AG09309 (cell line): ENCODE results near the gene COQ10A.

Experiments
- DNase-seq: peaks from one replicate; pipeline ENCODE4 v3.0.0-alpha.2; 2010; ENCODE audit warnings: low read depth
- H3K4me3 ChIP-seq: 2 replicates; pipeline ENCODE4 v1.5.1; 2011; ENCODE audit warnings: mild to moderate bottlenecking, low read depth, low read length, moderate library complexity; ENCODE audit not compliant: control insufficient read depth
- TF ChIP-seq, protein P1 (sequence below): IDR thresholded peaks from 2 replicates; pipeline ENCODE4 v1.5.1; 2011; ENCODE audit warnings: mild to moderate bottlenecking, low read depth, low read length, inconsistent platforms; ENCODE audit not compliant: insufficient read depth, control insufficient read depth; ENCODE audit errors: missing control alignments

COQ10A gene

GRCh38 chr12:56223571-56224101 lies 43.1 kb upstream of the COQ10A start:
- no peak for DNase-seq
- peak overlapping the region; percentile 1; the same call in 1 of the 2 replicates for H3K4me3 ChIP-seq
- TF ChIP-seq, protein P1, sequence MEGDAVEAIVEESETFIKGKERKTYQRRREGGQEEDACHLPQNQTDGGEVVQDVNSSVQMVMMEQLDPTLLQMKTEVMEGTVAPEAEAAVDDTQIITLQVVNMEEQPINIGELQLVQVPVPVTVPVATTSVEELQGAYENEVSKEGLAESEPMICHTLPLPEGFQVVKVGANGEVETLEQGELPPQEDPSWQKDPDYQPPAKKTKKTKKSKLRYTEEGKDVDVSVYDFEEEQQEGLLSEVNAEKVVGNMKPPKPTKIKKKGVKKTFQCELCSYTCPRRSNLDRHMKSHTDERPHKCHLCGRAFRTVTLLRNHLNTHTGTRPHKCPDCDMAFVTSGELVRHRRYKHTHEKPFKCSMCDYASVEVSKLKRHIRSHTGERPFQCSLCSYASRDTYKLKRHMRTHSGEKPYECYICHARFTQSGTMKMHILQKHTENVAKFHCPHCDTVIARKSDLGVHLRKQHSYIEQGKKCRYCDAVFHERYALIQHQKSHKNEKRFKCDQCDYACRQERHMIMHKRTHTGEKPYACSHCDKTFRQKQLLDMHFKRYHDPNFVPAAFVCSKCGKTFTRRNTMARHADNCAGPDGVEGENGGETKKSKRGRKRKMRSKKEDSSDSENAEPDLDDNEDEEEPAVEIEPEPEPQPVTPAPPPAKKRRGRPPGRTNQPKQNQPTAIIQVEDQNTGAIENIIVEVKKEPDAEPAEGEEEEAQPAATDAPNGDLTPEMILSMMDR: no peak

DNA sequence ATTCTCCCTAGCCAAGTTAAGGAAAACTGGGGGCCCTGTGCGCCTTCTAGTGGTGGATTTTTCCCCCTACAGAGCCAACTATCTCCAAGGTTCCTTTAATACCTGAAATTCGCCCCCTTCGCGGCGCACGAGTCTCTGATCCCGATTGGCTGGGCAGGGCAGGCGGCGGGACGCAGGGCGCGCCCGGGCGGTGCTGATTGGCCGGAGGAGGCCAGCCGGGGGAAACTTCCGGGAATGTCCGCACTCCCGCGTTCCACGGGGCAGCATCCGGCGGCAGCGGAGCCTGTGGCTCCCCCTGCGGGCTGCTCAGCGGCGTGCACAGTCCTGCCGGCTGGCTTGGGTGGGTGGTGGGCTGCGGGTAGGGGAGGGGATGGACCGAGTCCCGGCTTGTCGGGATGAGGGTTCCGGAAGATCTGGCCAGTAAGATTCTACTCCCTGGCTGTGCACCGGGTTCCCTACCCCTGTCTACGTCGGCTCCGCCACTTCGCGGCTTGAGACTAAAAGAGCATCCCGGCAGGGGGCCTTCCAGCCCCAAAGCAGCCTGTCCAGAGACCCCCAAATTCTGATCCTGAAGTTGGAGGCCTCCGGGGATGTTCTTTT lies 42.5 kb upstream of the COQ10A start, which contains the start of gene NABP2:
NABP2 (plus strand) TSS at position 241 of the 600 bp plus-strand sequence. CDS start 515 bp downstream, outside the sequence.
- H3K4me3 ChIP-seq: peak within 1 kb of the TSS; percentile 86
- DNase-seq: peak; percentile 88
- TF ChIP-seq, protein P1: peak; percentile 74

GRCh38 chr12:56224954-56225353 lies 41.8 kb upstream of the COQ10A start:
- H3K4me3 ChIP-seq: peak overlapping the region; percentile 86
- TF ChIP-seq, protein P1: no peak
- DNase-seq: no peak

- TF ChIP-seq, protein P1: no peak
- H3K4me3 ChIP-seq: no peak overlapping the region
- no peak for DNase-seq
Measured at GRCh38 chr12:56229082-56229481, 37.7 kb upstream of the COQ10A start.

DNA sequence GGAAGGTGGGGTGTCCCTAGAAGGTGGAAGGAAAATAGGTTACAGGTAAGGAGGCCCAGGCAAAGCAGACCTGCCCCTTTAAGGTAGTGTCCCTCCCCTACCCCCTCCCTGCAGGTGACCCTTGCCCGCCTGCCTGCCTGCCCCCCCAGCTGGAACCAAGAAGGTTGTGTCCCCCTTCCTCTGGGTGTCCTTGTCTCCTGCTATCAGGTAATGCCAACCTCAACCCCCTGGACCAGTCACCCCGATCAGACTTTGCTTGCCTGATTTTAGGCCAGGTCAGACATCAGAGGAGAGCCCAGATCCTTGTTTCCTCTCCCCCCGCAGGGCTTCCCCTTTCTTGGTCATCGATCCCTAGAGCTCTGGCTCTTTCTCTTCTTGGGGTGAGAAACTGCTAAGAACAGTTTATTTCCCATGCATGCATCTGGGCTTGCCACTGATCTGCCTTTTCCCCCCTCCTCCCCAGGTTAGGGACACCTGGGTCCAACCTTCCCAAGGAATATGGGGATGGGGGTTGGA lies 36.8 kb upstream of the COQ10A start, which contains the start of gene SLC39A5:
SLC39A5 (plus strand) TSS at position 136 of the 516 bp plus-strand sequence. CDS start 1,224 bp downstream, outside the sequence.
- TF ChIP-seq, protein P1: no peak

DNA sequence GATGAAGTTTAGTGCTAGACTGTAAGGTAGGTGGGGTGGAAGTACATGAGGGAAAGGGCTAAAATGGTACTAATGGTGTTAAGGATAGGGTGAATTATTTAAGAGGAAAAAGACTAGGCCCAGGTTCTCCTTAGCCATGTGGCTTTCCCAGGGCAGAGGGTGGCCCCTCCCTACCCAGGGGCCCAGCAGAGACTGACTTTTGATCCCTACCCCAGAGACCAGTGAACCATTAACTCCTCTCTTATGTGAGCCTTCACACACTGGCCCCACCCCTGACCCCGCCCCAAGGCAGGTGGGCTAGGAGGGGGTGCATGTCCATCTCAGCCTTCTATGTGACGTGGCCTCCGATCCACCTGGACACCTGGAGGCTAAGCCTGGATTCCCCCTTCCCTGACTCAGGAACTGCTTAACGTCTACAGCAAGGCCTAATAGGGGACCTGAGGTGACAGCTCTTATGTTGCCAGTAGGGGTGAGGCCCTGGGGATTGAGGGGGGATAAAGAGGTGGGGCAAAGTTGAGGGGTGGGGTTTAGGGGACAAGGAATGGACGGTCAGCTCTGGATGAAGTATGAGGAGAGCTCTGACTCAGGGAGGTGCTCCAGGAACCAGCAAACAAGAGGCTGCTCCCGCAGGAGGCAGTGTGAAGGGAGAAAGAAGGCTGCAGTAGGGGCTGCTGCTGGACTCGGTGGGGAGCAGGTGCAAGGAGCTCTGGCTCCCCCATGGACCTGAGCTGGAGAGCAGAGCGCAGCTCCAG lies 36.1 kb upstream of the COQ10A start:
- TF ChIP-seq, protein P1: no peak
- DNase-seq: no peak
- H3K4me3 ChIP-seq: no peak overlapping the region

More for the DNA sequence above, 36.8 kb upstream of the COQ10A start, which contains the start of gene SLC39A5:
- DNase-seq: no peak
- no peak within 1 kb of the TSS for H3K4me3 ChIP-seq
